Activated naive CD4-positive, alpha-beta T cell treated with anti-CD3 and anti-CD28 coated beads, Interleukin-2, amount 10 ng/mL, durations not matched to agents 7 days and 5 days (primary cell): ENCODE measurements around the gene CCDC27.
A peak's percentile ranks its signal among the peaks of the same experiment; 100 is the strongest.

Source experiments
- CTCF ChIA-PET: fragments of 350-600 bp; sonication (Branson Sonifier 250); formaldehyde crosslinking; loops from one replicate; lab custom pipeline; 2021; ENCODE audit warnings: antibody characterized with exemption; lab: Charles Lee
- DNase-seq: peaks from one replicate; pipeline ENCODE4 v3.0.0-alpha.2; 2020
- H3K27ac Mint-ChIP-seq: one replicate; pipeline ENCODE4 v1.8.0; 2021; ENCODE audit warnings: mild to moderate bottlenecking, moderate library complexity, mixed read lengths
- H3K27me3 Mint-ChIP-seq: one replicate; pipeline ENCODE4 v1.8.0; 2021; ENCODE audit warnings: mild to moderate bottlenecking, mixed read lengths
- H3K36me3 Mint-ChIP-seq: one replicate; pipeline ENCODE4 v1.8.0; 2021; ENCODE audit warnings: mixed read lengths
- H3K4me1 Mint-ChIP-seq: one replicate; pipeline ENCODE4 v1.8.0; 2021; ENCODE audit warnings: mixed read lengths
- H3K4me3 Mint-ChIP-seq: one replicate; pipeline ENCODE4 v1.8.0; 2021; ENCODE audit warnings: mild to moderate bottlenecking, moderate library complexity, mixed read lengths
- H3K9me3 Mint-ChIP-seq: one replicate; pipeline ENCODE4 v1.8.0; 2021; ENCODE audit warnings: mixed read lengths

CCDC27 gene

DNA sequence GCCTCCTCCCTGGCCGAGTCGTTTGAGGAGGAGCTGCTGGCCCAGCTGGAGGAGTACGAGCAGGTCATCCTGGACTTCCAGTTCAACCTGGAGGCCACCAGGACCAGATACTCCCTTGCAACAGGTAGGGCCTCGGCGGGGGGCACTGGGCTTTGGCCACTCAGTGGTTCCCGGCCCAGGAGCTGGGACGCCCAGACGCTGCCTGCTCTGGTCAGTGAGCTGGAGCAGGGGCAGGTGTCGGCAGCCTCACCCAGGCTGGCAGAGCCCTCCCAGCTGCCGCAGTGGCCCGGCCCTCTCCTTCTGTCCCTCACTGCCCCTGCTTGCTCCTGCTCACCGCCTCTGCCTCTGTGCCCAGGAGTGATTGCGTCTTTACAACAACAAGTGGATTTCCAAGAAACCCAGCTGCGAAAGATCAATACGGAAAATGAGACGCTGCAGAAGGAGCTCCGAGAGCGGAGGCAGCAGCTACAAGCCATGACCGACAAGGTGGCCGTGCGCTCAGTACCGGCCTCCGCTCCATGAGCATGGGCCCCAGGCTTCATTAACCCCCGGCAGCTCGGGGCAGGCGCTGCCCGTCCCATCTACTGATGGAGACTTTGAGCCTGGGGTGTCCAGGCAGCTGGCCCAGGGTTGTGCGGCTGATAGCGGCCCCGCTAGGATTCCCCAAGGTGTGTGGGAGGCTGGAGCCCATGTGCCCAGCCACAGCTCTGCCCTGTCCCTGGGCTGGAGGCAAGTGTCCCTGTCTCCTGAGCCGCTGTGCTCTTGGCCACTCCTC, 11.3 kb downstream of the CCDC27 start:
- CTCF ChIA-PET: no interaction called here
- no peak overlapping the region for H3K4me3 Mint-ChIP-seq

DNA sequence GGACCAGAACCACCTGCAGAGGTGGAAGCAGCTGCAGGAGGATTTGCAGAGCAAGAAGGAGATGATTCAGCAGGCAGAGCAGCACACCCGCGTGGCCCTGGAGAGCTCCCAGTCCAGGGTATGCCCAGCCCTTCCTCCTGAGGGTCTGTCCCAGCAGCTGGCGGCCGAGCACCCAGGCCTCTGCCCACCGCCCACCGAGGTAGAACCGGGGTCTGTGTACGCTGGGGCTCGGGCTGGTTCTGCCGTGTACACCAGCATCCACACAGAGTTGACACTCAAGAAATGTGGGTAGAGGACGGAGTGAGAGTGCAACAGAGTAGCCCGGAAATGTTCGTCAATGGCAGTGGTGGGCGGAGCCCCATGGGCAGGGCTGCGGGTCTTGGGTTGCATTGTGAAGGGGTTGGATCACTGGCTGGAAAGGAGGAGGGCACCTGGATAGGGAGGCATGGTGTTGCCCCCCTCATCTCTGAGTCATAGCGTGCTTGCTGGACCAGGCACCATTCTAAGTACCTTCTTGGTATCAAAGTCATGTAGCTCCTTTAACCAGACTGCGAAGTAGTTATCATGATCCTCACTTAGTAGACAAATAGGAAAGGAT, 15.2 kb downstream of the CCDC27 start:
- H3K36me3 Mint-ChIP-seq: no peaks in the 10 kb centered on the region
- DNase-seq: no peak
- H3K4me3 Mint-ChIP-seq: no peak overlapping the region
- no peak overlapping the region for H3K27ac Mint-ChIP-seq
- no peaks in the 10 kb centered on the region for H3K9me3 Mint-ChIP-seq
- peaks cover 5% of the 10 kb centered on the region for H3K4me1 Mint-ChIP-seq
- CTCF ChIA-PET: interaction anchor here (0.7 to 1.2 kb wide), 3 partner anchors 9 to 133 kb away, joined by 3 read pairs; partner anchors contain the start of genes C1orf174 and LRRC47
- H3K27me3 Mint-ChIP-seq: peaks cover 52% of the 10 kb centered on the region

More for the DNA sequence above, 11.3 kb downstream of the CCDC27 start:
- no peak overlapping the region for H3K27ac Mint-ChIP-seq
- peaks cover 35% of the 10 kb centered on the region for H3K27me3 Mint-ChIP-seq
- DNase-seq: no peak
- H3K4me1 Mint-ChIP-seq: no peaks in the 10 kb centered on the region
- no peaks in the 10 kb centered on the region for H3K9me3 Mint-ChIP-seq
- H3K36me3 Mint-ChIP-seq: no peaks in the 10 kb centered on the region

DNA sequence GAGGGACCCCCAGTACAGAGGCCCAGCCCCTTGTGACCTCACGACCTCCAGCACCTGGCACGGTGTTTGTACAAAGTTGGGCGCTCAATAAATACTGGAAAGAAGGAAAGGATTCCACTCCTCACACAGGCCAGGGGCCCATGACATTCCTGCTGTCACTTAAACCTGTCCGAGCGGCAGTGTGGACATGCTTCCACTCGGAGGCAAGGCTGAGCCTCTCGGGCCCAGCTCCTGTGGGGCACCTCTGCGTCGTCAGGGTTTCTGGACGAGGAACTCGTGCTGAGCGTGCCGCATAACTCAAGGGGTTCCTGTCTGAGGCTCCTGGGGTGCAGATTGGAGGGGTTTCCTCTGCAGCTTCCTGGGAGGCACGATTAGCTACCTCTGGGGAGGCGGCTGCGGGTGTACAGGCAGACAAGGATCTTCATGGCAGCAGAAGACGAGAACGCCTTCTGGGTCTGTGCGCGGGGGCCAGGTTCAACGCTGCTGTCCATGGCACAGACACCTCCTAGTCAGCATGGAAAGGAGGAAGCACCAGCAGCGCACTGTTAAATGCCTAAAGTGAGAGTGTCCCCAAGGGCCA, 16.7 kb downstream of the CCDC27 start:
- CTCF ChIA-PET: no interaction called here
- DNase-seq: no peak
- Mint-ChIP-seq H3K27ac (no peak overlapping the region), H3K9me3 (no peaks in the 10 kb centered on the region), H3K27me3 (peaks cover 63% of the 10 kb centered on the region), H3K36me3 (no peaks in the 10 kb centered on the region), H3K4me3 (no peak overlapping the region), H3K4me1 (peaks cover 5% of the 10 kb centered on the region)

DNA sequence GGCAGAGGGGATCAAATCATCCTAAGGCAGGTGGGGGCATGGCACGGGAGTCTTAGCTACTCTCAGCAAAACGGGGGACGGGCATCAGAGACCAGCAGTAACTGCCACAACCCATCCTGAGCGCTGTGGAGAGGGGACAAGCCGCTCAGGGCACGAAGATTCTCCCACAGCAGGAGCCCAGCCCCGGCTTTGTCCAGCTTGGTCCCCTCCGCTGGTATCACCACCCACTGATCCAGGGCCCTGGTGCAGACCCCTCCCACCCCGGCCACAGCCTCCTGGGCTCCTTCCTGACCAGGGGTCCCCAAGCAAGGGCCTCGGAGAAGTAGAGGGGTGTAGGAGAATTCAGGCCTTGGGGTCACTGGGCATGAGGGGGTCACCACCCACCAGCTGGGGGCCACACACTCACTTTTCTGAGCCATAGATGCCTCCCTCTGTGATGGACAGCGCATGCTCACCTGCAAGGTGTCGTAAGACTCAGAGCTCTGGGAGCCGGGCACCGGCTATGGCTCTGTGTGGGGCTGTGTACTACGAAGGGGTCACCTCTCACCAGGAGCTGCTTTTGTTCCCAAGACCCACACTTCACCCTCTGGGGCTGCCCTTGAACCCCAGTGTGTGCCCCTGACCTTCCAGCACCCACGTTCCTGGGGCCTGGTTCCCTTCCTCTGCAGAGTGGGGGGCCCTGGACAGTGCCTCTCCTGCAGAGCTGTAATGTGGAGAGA, 18.0 kb downstream of the CCDC27 start:
- Mint-ChIP-seq H3K4me3 (peak overlapping the region; percentile 2), H3K4me1 (peaks cover 5% of the 10 kb centered on the region), H3K27me3 (peaks cover 63% of the 10 kb centered on the region), H3K36me3 (no peaks in the 10 kb centered on the region), H3K9me3 (no peaks in the 10 kb centered on the region), H3K27ac (no peak overlapping the region)
- CTCF ChIA-PET: no interaction called here
- no peak for DNase-seq

DNA sequence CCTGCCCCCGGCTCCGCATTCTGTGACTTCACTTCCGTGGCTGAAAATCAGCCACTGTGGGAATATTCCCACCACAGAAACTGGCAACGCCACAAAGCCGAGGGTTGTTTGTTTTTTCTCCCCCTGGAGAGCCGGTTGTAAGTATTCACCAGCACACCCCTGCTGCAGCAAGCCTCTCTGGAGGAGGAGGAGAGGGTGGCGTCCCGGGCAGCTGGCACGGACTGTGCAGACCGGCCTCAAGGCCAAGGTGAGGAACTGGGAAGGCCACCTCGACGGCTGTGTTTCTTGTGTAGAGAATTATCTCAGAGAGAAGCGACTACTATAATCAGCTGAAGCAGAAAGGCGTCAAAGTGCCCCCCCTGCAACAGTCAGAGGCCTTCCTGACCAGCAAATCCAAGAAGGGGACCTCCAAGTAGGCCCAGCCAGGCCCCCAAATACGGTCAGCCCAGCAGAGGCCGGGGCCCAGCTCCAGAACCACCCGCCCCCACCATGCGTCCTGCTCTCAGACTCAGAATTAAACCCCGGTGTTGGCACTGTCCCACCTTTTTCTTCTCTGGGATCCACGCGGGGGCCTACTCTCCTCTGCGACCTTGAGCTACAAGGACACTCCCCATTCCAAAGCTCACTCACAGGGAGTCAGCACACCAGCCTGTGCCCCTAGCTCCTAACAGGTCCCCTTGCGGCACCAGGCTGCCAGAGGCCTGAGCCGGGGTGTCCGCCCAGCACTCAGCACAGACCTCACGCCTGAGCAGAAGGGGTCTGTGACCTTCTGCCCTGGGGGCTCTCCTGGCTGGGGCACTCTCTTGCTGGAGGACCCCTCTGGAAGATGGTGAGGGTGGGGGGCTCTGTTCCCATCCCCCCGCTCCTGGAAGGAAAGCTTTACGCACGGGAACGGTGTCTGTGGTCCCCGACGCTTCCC, 19.1 kb downstream of the CCDC27 start:
- no peak for DNase-seq
- no peaks in the 10 kb centered on the region for H3K9me3 Mint-ChIP-seq
- peaks cover 8% of the 10 kb centered on the region for H3K4me1 Mint-ChIP-seq
- H3K27me3 Mint-ChIP-seq: peaks cover 65% of the 10 kb centered on the region
- CTCF ChIA-PET: no interaction called here
- no peak overlapping the region for H3K27ac Mint-ChIP-seq
- H3K36me3 Mint-ChIP-seq: no peaks in the 10 kb centered on the region
- peak overlapping the region; percentile 57 for H3K4me3 Mint-ChIP-seq

DNA sequence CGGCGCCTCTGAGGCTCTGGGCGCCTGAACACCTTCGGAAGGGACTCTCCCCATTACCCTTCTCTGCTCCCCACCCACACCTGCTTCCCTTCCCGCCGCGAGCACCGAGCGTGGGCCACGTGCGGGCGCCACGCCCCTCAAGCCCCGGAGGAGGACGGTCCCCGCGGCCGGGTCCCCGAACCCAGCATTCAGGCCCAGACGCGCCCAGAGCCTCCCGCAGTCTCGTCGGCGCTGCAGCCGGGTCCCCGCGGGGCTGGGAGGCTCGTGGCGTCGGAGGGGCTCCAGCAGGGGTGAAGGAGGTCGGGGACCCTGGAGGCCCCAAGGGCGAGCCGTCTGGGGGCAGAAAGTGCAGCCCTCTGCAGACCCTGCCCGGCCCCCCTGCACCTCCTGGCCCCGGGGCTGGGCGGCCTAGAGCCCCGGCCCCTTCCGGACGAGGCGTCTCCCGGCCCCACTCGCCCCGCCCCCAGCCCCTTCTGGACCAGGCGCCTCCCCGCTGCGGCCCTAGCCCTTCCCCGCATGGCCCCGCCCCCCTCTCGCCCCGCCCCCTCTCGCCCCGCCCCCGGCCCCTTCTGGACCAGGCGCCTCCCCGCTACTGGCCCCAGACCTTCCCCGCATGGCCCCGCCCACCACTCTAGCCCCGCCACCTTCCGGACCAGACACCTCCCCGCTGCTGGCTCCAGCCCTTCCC, 19.9 kb downstream of the CCDC27 start:
- peak overlapping the region; percentile 57 for H3K4me3 Mint-ChIP-seq
- no peaks in the 10 kb centered on the region for H3K36me3 Mint-ChIP-seq
- H3K9me3 Mint-ChIP-seq: no peaks in the 10 kb centered on the region
- H3K27me3 Mint-ChIP-seq: peaks cover 59% of the 10 kb centered on the region
- peak; percentile 94 for DNase-seq
- H3K27ac Mint-ChIP-seq: no peak overlapping the region
- H3K4me1 Mint-ChIP-seq: peaks cover 8% of the 10 kb centered on the region
- CTCF ChIA-PET: no interaction called here

DNA sequence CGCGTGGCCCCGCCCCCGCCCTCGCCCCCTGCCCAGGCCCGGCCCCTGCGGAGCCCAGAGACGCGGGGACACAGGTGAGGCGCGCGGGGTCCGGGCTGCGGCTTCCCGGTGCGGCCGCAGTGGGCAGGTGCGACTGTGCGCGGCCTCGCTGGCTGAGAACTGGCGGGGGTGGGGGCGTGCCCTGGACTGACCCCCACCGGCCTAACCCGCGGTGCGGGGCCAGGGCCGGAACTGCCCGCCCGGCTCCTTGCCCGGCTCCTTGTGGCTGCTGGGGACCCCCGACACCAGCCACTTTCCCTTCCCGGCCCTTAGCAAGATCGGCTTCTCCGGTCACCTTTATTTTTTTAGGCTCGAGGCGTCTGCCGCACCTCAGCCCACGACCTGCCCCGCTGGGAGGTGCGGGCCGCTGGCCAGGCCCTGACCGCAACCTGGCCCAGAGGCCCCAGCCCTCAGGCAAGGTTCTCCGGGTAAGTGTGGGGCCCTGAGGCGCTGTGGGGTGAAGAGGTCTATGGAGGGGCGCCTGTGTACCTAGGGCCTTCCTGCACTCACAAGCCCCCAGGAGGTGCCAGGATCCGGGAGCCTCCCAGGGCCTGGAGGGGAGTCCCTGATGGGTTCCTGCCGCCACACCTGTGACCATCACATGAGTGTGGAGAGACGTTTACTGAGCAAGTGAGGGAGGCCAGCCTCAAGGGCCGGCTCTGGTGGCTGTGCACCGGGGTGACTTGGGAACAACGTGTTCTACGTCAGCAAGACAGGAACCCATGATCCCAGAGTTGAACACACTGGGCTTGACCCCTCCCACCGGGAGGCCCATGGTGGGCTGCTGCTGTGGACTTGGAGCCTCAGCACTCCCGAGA, 20.7 kb downstream of the CCDC27 start, which contains the start of gene SMIM1:
SMIM1 (plus strand) TSS at position 35 of the 857 bp plus-strand sequence. CDS start 2,625 bp downstream, outside the sequence.
- Mint-ChIP-seq H3K4me3 (peak within 1 kb of the TSS; percentile 57), H3K36me3 (no peaks in the 10 kb centered on the region), H3K27ac (no peak within 1 kb of the TSS), H3K27me3 (peaks cover 51% of the 10 kb centered on the region), H3K4me1 (peaks cover 8% of the 10 kb centered on the region), H3K9me3 (no peaks in the 10 kb centered on the region)
- CTCF ChIA-PET: interaction anchor here (1.0 to 1.9 kb wide), 2 partner anchors 27 to 29 kb away, joined by 4 to 11 read pairs; no protein-coding TSS in a partner anchor
- DNase-seq: no peak

DNA sequence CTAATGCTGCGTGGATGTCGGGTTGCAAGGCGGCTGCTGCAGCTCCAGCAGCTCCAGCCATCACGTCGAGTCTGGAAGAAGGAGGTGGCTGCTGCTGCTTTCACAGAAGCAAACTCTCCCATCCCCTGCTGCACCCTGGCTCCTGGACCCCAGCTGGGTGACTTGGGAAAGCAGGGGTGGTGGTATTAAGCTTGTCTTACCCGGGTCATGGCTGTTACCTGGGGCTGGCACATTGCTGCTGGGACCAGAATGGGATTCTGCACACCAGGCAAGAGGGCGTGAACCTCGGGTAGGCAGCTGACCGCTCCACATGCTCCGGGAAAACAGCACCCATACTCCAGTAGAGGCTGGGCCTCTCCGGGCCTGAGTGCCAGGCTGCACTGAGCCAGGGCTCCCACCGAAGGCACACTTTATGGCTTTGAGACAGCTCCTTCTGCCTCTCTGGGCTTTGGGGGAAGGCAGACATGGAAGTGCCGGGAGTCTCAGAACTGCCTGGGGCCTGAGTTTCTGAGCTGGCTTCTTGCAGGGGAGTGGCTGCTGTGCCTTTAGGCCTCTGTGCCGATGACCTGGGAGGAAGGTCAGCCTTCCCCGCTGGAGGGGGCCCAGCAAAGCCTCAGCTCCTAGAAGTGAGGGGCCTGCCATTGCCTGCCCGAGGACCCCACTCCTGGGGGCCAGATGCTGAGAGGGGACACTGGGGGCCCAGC, 21.5 kb downstream of the CCDC27 start:
- peaks cover 51% of the 10 kb centered on the region for H3K27me3 Mint-ChIP-seq
- H3K27ac Mint-ChIP-seq: no peak overlapping the region
- H3K4me3 Mint-ChIP-seq: no peak overlapping the region
- no peak for DNase-seq
- peaks cover 8% of the 10 kb centered on the region for H3K4me1 Mint-ChIP-seq
- H3K36me3 Mint-ChIP-seq: no peaks in the 10 kb centered on the region
- H3K9me3 Mint-ChIP-seq: no peaks in the 10 kb centered on the region
- CTCF ChIA-PET: interaction anchor here (1.0 to 1.9 kb wide), 2 partner anchors 26 to 28 kb away, joined by 4 to 11 read pairs; no protein-coding TSS in a partner anchor

DNA sequence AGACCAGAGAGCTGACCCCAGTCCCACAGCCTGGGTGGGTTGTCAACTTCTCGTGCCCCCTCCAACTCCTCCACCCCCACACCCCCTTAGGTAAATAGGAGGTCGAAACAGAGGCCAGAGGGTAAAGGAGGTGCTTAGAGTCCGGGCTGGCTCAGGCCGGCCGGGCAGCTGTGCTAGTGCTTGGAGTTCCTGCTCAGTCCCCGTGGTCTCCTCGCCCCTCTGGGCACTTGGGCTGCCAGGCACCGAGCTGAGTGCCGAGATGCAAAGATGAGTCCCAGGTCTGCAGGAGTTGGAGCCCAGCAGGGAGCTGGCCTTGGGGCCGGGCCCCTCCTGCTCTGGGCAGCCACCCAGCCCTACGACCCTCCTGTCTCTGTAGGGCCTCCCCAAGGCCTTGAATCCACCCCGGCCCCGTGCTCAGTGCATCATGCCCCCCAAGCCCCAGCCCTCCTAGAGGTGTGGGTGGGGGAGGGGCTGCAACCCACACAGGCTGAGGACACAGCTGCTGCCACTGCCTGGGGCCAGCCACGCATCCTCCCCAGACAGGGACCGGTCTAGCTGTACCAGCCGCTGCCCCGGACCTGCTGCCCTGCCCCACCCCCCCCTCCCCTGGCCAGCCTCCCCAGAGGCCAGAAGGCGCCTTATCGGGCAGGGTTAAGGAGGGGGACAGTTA, 22.2 kb downstream of the CCDC27 start:
- H3K27me3 Mint-ChIP-seq: peaks cover 44% of the 10 kb centered on the region
- CTCF ChIA-PET: interaction anchor here (1.9 kb wide), 1 partner anchor 27 kb away, joined by 11 read pairs; no protein-coding TSS in a partner anchor
- no peak overlapping the region for H3K27ac Mint-ChIP-seq
- no peak for DNase-seq
- H3K4me1 Mint-ChIP-seq: peaks cover 8% of the 10 kb centered on the region
- no peaks in the 10 kb centered on the region for H3K9me3 Mint-ChIP-seq
- H3K4me3 Mint-ChIP-seq: no peak overlapping the region
- H3K36me3 Mint-ChIP-seq: peaks cover 2% of the 10 kb centered on the region

DNA sequence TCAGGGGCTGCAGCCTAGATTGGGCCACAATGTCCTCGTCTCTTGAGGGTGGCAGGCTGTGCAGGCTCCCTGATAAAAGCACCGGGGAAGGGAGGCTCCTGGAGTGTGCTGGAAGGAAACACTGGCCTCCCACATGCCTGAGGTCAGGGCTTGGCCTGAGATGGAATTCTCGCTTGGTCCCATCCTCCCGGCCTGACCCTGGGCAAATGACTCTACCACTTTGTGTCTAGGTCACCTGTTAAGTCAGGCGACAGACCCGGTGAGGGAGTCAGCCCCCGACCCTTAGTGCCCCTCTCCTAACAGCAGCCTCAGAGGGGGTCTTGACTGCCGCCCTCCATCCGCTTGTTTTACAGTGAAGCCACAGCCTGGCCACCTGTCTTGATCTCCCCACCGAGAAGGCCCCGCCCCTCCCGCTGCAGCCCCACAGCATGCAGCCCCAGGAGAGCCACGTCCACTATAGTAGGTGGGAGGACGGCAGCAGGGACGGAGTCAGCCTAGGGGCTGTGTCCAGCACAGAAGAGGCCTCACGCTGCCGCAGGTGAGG, 22.8 kb downstream of the CCDC27 start:
- Mint-ChIP-seq H3K36me3 (peaks cover 3% of the 10 kb centered on the region), H3K4me1 (peaks cover 8% of the 10 kb centered on the region), H3K4me3 (no peak overlapping the region), H3K9me3 (no peaks in the 10 kb centered on the region), H3K27me3 (peaks cover 38% of the 10 kb centered on the region), H3K27ac (no peak overlapping the region)
- no peak for DNase-seq
- CTCF ChIA-PET: interaction anchor here (1.4 to 1.9 kb wide), 3 partner anchors 24 to 27 kb away, joined by 8 to 12 read pairs (median 11); no protein-coding TSS in a partner anchor
